GM12875 (cell line): ENCODE measurements around the gene RELT.

ENCODE experiments used
- H3K4me3 ChIP-seq: one replicate; pipeline ENCODE4 v1.5.1; 2011; ENCODE audit warnings: low read depth, low read length, control low read depth
- CTCF ChIP-seq: IDR thresholded peaks from 2 replicates; pipeline ENCODE4 v1.5.1; 2011; ENCODE audit warnings: low read depth, mild to moderate bottlenecking, control low read depth, inconsistent platforms, low read length, moderate library complexity, borderline replicate concordance; ENCODE audit not compliant: insufficient read depth

Gene RELT

GRCh38 chr11:73393011-73393380 is 16.8 kb downstream of the RELT start:
- no peak overlapping the region for H3K4me3 ChIP-seq
- TF ChIP-seq CTCF = no peak

DNA sequence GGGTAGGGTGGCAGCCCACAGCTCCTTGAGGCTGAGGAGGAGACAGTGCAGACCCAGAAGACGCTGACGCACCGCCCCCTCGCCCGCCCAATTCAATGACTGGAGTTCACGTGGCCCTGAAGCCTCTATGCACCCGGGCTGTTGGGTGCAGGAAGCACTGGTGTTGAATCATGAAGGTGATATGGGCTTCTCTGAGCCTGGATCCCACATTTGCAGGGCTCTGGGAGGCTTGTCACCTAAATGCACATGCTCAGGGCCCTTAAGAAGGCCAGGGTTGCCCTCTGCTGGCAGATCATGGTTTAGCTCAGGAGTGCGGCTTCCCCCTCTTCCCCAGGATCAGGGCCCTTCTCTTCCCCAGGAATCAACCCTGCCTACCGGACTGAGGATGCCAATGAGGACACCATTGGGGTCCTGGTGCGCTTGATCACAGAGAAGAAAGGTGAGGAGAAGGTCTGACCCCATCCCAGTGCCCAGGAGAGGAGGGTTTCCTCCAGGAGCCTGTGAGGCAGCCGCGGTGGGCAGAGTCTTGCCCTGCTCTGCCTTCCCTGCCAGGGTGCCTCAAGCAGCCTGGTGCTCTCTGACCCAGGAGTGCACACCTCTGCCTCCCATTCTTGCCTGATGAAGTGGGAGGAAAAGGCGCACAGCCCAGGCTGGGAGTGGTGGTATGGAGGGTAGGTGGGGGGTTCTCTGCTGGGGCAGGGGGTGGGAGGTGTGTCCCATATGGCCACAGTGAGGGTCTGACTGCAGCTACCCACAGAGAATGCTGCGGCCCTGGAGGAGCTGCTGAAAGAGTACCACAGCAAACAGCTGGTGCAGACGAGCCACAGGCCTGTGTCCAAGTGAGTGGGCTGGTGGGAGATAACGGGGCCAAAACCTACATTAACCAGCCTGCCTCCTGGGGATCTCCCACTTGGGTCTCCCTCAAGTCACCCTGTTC is 17.5 kb downstream of the RELT start:
- TF ChIP-seq CTCF = peak; percentile 80

GRCh38 chr11:73394416-73395296 is 18.5 kb downstream of the RELT start:
- TF ChIP-seq CTCF = no peak
- H3K4me3 ChIP-seq = no peak overlapping the region

More for the DNA sequence above, 17.5 kb downstream of the RELT start:
- no peak overlapping the region for H3K4me3 ChIP-seq

DNA sequence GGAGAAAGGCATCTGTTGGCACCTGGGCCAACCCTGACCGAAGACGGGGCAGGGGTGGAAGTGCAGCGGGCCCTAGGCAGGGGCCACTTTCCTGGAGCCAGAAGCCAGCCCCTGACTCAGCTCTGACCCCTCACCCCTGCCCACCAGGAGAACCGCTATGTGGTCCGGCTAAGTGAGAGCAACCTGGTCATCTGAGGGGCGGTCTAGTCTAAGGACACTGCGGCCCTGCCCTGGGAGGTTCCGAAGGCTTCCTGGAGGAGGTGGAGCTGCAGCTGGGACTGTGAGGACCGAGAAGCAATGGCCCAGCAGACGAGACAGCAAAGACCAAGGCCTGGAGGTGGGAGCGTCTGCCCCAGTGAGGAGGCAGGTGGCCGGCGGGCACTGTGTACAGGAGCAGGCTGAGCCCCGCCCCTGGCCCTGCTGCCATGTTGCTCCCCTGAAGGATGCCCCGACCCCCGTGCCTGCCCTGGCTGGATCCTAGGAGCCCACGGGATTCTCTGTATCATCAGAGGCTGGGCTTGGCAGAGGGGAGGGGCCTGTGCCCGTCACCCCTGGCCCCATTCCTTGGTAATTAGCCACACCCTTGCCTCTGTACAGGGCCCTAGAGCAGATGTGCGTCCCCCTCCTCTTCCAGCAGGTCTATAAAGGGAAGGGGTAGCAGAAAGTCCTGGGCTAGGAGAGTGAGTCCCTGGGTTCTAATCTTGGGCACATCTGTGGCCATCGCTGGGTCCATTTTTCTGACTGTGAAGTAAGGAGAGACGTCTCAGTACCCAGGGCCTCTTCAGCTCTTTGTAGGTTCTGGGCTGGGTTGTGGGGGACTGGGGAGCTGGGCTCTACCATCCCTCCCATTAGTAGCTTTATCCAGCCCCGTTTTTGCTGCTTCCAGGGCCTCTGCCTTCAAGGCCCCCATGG is 19.4 kb downstream of the RELT start:
- H3K4me3 ChIP-seq = no peak overlapping the region
- no peak for TF ChIP-seq CTCF

- no peak for TF ChIP-seq CTCF
- H3K4me3 ChIP-seq = no peak overlapping the region
These were observed 20.2 kb downstream of the RELT start for GRCh38 chr11:73396251-73396930.

GRCh38 chr11:73396985-73397384 is 20.8 kb downstream of the RELT start:
- TF ChIP-seq CTCF = no peak

More at GRCh38 chr11:73396985-73397384, 20.8 kb downstream of the RELT start:
- no peak overlapping the region for H3K4me3 ChIP-seq
